Measurements from ENCODE around the gene CSK. TPM values are rescaled to one million over a fixed set of nuclear protein-coding genes. Genes with fewer than 3 reads are reported as not detected.
A peak's percentile ranks its signal among the peaks of the same experiment; 100 is the strongest.
"Not testable (repeated sequence)": the region's sequence is repeated elsewhere in the genome, so short reads cannot be mapped to it uniquely, and the experiment has no call there.

CSK gene
- total RNA-seq, 4 donors from 2014 or later = 59.7 to 176 (median 73.4) TPM

GRCh38 chr15:74784426-74785193, 2.7 kb downstream of the CSK start:
- H3K9me3 ChIP-seq = no peaks in the 10 kb centered on the region
- no peaks in the 10 kb centered on the region for H3K27me3 ChIP-seq
- H3K4me1 ChIP-seq = peaks cover 66 to 91% (median 81%) of the 10 kb centered on the region in 4 donors
- TF ChIP-seq POLR2AphosphoS5 (IDR thresholded peaks at IDR 0.05) (no peak), EP300 (IDR thresholded peaks at IDR 0.05; ENCODE audit: low read depth) (no peak), CTCF (IDR thresholded peaks at IDR 0.05) (no peak), POLR2A (IDR thresholded peaks at IDR 0.05) (no peak)
- H3K4me3 ChIP-seq = peak overlapping the region in 2 of 4 donors; percentile 73 to 77
- no peak for DNase-seq
- in situ Hi-C loops (cut with MboI; ENCODE audit: low pct_ligation_motif_present in 1 of 4, low pct_unique_long_range_greater_than_20kb in 1 of 4, low sequenced_read_pairs in 3 of 4) = no loop called here
- intact Hi-C loops (cut with DNase I; ENCODE audit: low total_unique reads) = loop anchor here (5.0 kb wide), 1 partner anchor 58 kb away; the partner anchor contains the start of gene ULK3
- no peaks in the 10 kb centered on the region for H3K36me3 ChIP-seq
- 56 to 66% methylated on average over 3 to 8 of the region's 8 CpGs for WGBS, 2 donors (ENCODE audit: low coverage in 1 of 2)
- H3K27ac ChIP-seq = peak overlapping the region; percentile 84 to 92 (median 86)

GRCh38 chr15:74785194-74786032, 3.5 kb downstream of the CSK start:
- H3K9me3 ChIP-seq = no peaks in the 10 kb centered on the region
- peak overlapping the region; percentile 84 to 92 (median 86) for H3K27ac ChIP-seq
- H3K36me3 ChIP-seq = no peaks in the 10 kb centered on the region
- H3K27me3 ChIP-seq = no peaks in the 10 kb centered on the region
- TF ChIP-seq POLR2A (IDR thresholded peaks at IDR 0.05) (no peak), EP300 (IDR thresholded peaks at IDR 0.05; ENCODE audit: low read depth) (no peak), POLR2AphosphoS5 (IDR thresholded peaks at IDR 0.05) (no peak), CTCF (IDR thresholded peaks at IDR 0.05) (no peak)
- WGBS, 2 donors (ENCODE audit: low coverage in 1 of 2) = 51 to 67% methylated on average over 5 to 13 of the region's 13 CpGs
- in situ Hi-C loops (cut with MboI; ENCODE audit: low pct_ligation_motif_present in 1 of 4, low pct_unique_long_range_greater_than_20kb in 1 of 4, low sequenced_read_pairs in 3 of 4) = no loop called here
- DNase-seq = no peak
- peak overlapping the region in 1 of 4 donors; percentile 3 for H3K4me3 ChIP-seq
- H3K4me1 ChIP-seq = peaks cover 69 to 91% (median 83%) of the 10 kb centered on the region in 4 donors
- intact Hi-C loops (cut with DNase I; ENCODE audit: low total_unique reads) = no loop called here

GRCh38 chr15:74786081-74786480, 4.2 kb downstream of the CSK start:
- intact Hi-C loops (cut with DNase I; ENCODE audit: low total_unique reads); H3K27me3 ChIP-seq; DNase-seq; H3K9me3 ChIP-seq; in situ Hi-C loops (cut with MboI; ENCODE audit: low pct_ligation_motif_present in 1 of 4, low pct_unique_long_range_greater_than_20kb in 1 of 4, low sequenced_read_pairs in 3 of 4); H3K36me3 ChIP-seq: not testable (repeated sequence)
- Histone ChIP-seq H3K4me3 (peak overlapping the region in 1 of 4 donors; percentile 15), H3K27ac (peak overlapping the region; percentile 84 to 92 (median 86)), H3K4me1 (peaks cover 70 to 91% (median 83%) of the 10 kb centered on the region in 4 donors)
- 49% methylated on average over 12 of the region's 12 CpGs; no CpG with 5 or more reads in 1 of the 2 donors for WGBS, 2 donors (ENCODE audit: low coverage in 1 of 2)

GRCh38 chr15:74786551-74787165, 4.8 kb downstream of the CSK start:
- DNase-seq = no peak
- TF ChIP-seq POLR2A (IDR thresholded peaks at IDR 0.05) = no peak
- no peak for TF ChIP-seq CTCF (IDR thresholded peaks at IDR 0.05)
- TF ChIP-seq POLR2AphosphoS5 (IDR thresholded peaks at IDR 0.05) = no peak
- no peak for TF ChIP-seq EP300 (IDR thresholded peaks at IDR 0.05; ENCODE audit: low read depth)
- in situ Hi-C loops (cut with MboI; ENCODE audit: low pct_ligation_motif_present in 1 of 4, low pct_unique_long_range_greater_than_20kb in 1 of 4, low sequenced_read_pairs in 3 of 4) = no loop called here
- peak overlapping the region; percentile 84 to 92 (median 86) for H3K27ac ChIP-seq
- H3K4me1 ChIP-seq = peaks cover 64 to 91% (median 77%) of the 10 kb centered on the region in 4 donors
- no peaks in the 10 kb centered on the region for H3K9me3 ChIP-seq
- intact Hi-C loops (cut with DNase I; ENCODE audit: low total_unique reads) = no loop called here
- H3K4me3 ChIP-seq = no peak overlapping the region
- H3K36me3 ChIP-seq = no peaks in the 10 kb centered on the region
- WGBS, 2 donors (ENCODE audit: low coverage in 1 of 2) = 44% methylated on average over 7 of the region's 7 CpGs; no CpG with 5 or more reads in 1 of the 2 donors
- H3K27me3 ChIP-seq = no peaks in the 10 kb centered on the region

Data from transverse colon (tissue), 4 donors.